A549 treated with ZK216348 at 1 μM for 4 hours (cell line): ENCODE data around the gene PNMT. TPM values are rescaled to one million over a fixed set of nuclear protein-coding genes. Genes with fewer than 3 reads are reported as not detected.

ENCODE experiments used
- total RNA-seq: library from RNA; stranded (reverse); fragments of 200-300 nt; extraction: Qiagen RNA extraction; gene quantifications from 5 replicates; pipeline ENCODE4 v1.2.3, GENCODE V29; 2022; ENCODE audit warnings: low read depth

The PNMT gene, protein sequence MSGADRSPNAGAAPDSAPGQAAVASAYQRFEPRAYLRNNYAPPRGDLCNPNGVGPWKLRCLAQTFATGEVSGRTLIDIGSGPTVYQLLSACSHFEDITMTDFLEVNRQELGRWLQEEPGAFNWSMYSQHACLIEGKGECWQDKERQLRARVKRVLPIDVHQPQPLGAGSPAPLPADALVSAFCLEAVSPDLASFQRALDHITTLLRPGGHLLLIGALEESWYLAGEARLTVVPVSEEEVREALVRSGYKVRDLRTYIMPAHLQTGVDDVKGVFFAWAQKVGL
- total RNA-seq, result 0.12 to 0.14 TPM in 2 of 5 replicates, not detected in the others

DNA sequence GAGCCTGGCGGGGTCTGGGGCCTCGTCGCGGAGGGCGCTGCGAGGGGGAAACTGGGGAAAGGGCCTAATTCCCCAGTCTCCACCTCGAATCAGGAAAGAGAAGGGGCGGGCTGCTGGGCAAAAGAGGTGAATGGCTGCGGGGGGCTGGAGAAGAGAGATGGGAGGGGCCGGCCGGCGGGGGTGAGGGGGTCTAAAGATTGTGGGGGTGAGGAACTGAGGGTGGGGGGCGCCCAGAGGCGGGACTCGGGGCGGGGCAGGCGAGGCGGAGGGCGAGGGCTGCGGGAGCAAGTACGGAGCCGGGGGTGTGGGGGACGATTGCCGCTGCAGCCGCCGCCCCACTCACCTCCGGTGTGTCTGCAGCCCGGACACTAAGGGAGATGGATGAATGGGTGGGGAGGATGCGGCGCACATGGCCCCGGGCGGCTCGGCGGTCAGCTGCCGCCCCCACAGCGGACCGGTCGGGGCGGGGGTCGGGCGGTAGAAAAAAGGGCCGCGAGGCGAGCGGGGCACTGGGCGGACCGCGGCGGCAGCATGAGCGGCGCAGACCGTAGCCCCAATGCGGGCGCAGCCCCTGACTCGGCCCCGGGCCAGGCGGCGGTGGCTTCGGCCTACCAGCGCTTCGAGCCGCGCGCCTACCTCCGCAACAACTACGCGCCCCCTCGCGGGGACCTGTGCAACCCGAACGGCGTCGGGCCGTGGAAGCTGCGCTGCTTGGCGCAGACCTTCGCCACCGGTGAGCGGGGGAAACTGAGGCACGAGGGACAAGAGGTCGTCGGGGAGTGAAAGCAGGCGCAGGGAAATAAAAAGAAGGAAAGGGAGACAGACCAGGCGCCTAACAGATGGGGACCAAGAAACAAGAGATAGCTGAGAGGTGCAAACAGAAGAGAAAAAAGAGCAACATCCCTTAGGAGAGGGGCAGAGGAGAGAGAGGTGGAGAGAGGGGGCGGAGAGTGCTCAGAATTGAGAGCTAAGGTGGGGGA is at the start of gene PNMT:
Gene PNMT (plus strand): TSS at position 509 of the 980 bp plus-strand sequence. CDS start 23 bp downstream, at position 532.

GRCh38 chr17:39626171-39627046 is 41.8 kb upstream of the PNMT start, which contains the start of gene PPP1R1B:
TSS of gene PPP1R1B (plus strand) at chr17:39626952. CDS start at chr17:39627393, 441 bp downstream.

DNA sequence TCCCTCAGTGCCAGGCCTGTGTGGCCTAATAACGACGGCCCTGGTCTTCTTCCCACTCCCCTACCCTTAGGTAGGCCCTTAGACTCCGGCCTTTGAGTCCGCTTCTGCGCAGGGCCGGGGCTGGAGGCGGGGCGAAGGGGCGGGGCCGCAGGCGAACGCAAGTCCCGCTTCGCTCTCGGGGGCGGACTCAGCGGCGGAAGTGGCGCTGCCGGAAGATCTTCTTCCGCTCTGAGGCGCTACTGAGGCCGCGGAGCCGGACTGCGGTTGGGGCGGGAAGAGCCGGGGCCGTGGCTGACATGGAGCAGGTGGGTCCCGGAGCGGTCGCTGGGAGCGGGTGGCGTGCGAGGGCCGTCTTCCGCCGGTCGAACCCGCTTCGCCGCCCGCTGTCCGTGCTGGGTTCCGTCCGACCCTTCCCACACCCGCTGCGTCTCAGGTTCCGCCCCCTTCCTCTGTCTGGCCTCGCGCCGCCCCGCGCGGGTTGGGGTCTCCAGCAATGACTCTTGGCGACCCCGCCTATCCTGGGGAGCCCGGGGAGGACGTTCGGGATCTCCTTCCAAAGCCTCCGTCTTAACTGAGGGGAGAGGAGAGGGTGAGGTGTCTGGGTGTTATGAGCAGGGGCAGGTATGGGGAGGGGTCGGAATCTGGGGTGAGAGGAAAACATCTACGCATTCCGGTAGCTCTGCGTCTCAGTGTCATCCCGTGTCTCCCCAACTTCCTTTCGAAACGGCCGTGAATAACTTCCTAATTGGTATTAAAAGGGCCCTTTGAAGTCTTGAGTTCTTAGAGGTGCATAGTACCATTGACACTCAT is 31.1 kb upstream of the PNMT start, which contains the start of gene STARD3:
Gene STARD3 (plus strand): TSS at position 218 of the 810 bp plus-strand sequence. CDS start 16,388 bp downstream, outside the sequence.

GRCh38 chr17:39664581-39665561 is 3.4 kb upstream of the PNMT start, which contains the start of gene TCAP:
TSS of gene TCAP (plus strand) at chr17:39665349. CDS start at chr17:39665360, 11 bp downstream.

GRCh38 chr17:39687546-39688474 is 19.6 kb downstream of the PNMT start, which contains the start of gene PGAP3:
TSS of gene PGAP3 (minus strand) at chr17:39688057. CDS start at chr17:39688014, 43 bp downstream.

GRCh38 chr17:39699818-39700147 is 31.5 kb downstream of the PNMT start, which contains the start of gene ERBB2:
TSS of gene ERBB2 (plus strand) at chr17:39700064. CDS start at chr17:39700239, 175 bp downstream.

Other genes starting within 250 kb of the PNMT start
- 24.4 to 38.4 TPM (median 32.3 TPM) in 5 replicates for gene MED1, start 217.2 kb upstream of the PNMT start, total RNA-seq
- 28.6 to 43.7 TPM (median 35.8 TPM) in 5 replicates for gene CDK12, start 207.0 kb upstream of the PNMT start, total RNA-seq
- gene NEUROD2, start 60.5 kb upstream of the PNMT start, total RNA-seq, result 0.18 TPM in 1 of 5 replicates, not detected in the others
- 0.16 to 0.19 TPM in 2 of 5 replicates, not detected in the others for gene PPP1R1B, start 41.5 kb upstream of the PNMT start, total RNA-seq
- gene STARD3, start 31.3 kb upstream of the PNMT start, total RNA-seq, result 31.6 to 68.1 TPM (median 59.0 TPM) in 5 replicates
- 0.61 to 1.7 TPM (median 1.1 TPM) in 5 replicates for gene TCAP, start 3.1 kb upstream of the PNMT start, total RNA-seq
- gene PGAP3, start 19.6 kb downstream of the PNMT start, total RNA-seq, result 5.1 to 8.4 TPM (median 7.4 TPM) in 5 replicates
- 21.6 to 41.0 TPM (median 33.9 TPM) in 5 replicates for gene ERBB2, start 31.6 kb downstream of the PNMT start, total RNA-seq
- gene MIEN1, start 62.1 kb downstream of the PNMT start, total RNA-seq, result 85.3 to 99.9 TPM (median 90.4 TPM) in 5 replicates
- gene GRB7, start 69.5 kb downstream of the PNMT start, total RNA-seq, result 3.9 to 7.4 TPM (median 5.1 TPM) in 5 replicates
- gene IKZF3, start 195.9 kb downstream of the PNMT start, total RNA-seq, result not detected in 5 replicates
- gene ZPBP2, start 199.7 kb downstream of the PNMT start, total RNA-seq, result not detected in 5 replicates